Measurements from ENCODE around the gene SLC6A18.

- no peak for TF ChIP-seq CTCF (conservative IDR thresholded peaks at IDR 0.05)
- TF ChIP-seq ZFX (IDR thresholded peaks at IDR 0.05) = no peak
These were observed 43.5 kb downstream of the SLC6A18 start for GRCh38 chr5:1268666-1269065.
